ENCODE results near the gene NFAT5.

The NFAT5 gene

GRCh38 chr16:69672998-69673713, 107.4 kb downstream of the NFAT5 start:
- DNase-seq (ENCODE audit: low read depth, low spot score) = no peak
- Histone ChIP-seq H3K9me3 (ENCODE audit: insufficient read depth, low read length) (no peaks in the 10 kb centered on the region), H3K27me3 (ENCODE audit: insufficient read depth, insufficient read length) (no peaks in the 10 kb centered on the region), H3K36me3 (ENCODE audit: insufficient read depth, insufficient read length, low read length) (peaks cover 70% of the 10 kb centered on the region), H3K4me1 (ENCODE audit: insufficient read depth, insufficient read length) (no peaks in the 10 kb centered on the region), H3K9ac (ENCODE audit: insufficient read length, low read depth) (no peak overlapping the region), H3K4me3 (ENCODE audit: insufficient read length, low read depth) (no peak overlapping the region)
- TF ChIP-seq YY1 (IDR thresholded peaks at IDR 0.05; ENCODE audit: insufficient read depth, insufficient read length) = no peak

DNA sequence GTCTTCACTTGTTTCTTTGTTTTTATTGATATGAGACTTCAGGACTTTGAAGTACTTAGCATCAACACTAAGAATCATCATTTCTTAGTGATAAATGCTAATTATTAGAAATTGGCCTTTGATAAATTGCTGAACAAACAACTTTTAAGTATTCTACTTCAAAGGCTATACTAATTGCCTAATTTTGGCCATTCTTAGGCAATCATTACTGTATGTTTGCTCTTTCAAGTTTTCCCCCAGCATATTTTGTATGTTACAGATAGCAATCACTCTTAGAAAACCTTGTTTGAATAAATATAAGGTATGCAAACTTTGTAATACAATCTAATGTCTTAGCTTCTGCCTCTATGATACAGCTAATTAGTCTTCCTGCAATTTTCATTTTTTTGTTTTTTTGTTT, 114.6 kb downstream of the NFAT5 start:
- Histone ChIP-seq H3K27me3 (ENCODE audit: insufficient read depth, insufficient read length) (no peaks in the 10 kb centered on the region), H3K4me3 (ENCODE audit: insufficient read length, low read depth) (no peak overlapping the region), H3K9ac (ENCODE audit: insufficient read length, low read depth) (no peak overlapping the region), H3K36me3 (ENCODE audit: insufficient read depth, insufficient read length, low read length) (peaks cover 56% of the 10 kb centered on the region), H3K9me3 (ENCODE audit: insufficient read depth, low read length) (no peaks in the 10 kb centered on the region), H3K4me1 (ENCODE audit: insufficient read depth, insufficient read length) (no peaks in the 10 kb centered on the region)
- no peak for DNase-seq (ENCODE audit: low read depth, low spot score)
- TF ChIP-seq ZNF274 (IDR thresholded peaks at IDR 0.05; ENCODE audit: low read depth, low read length) (no peak), SUZ12 (IDR thresholded peaks at IDR 0.05; ENCODE audit: extremely low read depth, insufficient read depth, insufficient read length) (no peak), YY1 (IDR thresholded peaks at IDR 0.05; ENCODE audit: insufficient read depth, insufficient read length) (no peak)

- H3K36me3 ChIP-seq (ENCODE audit: insufficient read depth, insufficient read length, low read length) = peaks cover 40% of the 10 kb centered on the region
- TF ChIP-seq SUZ12 (IDR thresholded peaks at IDR 0.05; ENCODE audit: extremely low read depth, insufficient read depth, insufficient read length) (no peak), ZNF274 (IDR thresholded peaks at IDR 0.05; ENCODE audit: low read depth, low read length) (no peak), YY1 (IDR thresholded peaks at IDR 0.05; ENCODE audit: insufficient read depth, insufficient read length) (no peak)
- no peak overlapping the region for H3K9ac ChIP-seq (ENCODE audit: insufficient read length, low read depth)
- no peaks in the 10 kb centered on the region for H3K27me3 ChIP-seq (ENCODE audit: insufficient read depth, insufficient read length)
- no peak for DNase-seq (ENCODE audit: low read depth, low spot score)
- no peaks in the 10 kb centered on the region for H3K9me3 ChIP-seq (ENCODE audit: insufficient read depth, low read length)
- H3K4me3 ChIP-seq (ENCODE audit: insufficient read length, low read depth) = no peak overlapping the region
- no peaks in the 10 kb centered on the region for H3K4me1 ChIP-seq (ENCODE audit: insufficient read depth, insufficient read length)
These were observed 122.8 kb downstream of the NFAT5 start for GRCh38 chr16:69688589-69688988.

DNA sequence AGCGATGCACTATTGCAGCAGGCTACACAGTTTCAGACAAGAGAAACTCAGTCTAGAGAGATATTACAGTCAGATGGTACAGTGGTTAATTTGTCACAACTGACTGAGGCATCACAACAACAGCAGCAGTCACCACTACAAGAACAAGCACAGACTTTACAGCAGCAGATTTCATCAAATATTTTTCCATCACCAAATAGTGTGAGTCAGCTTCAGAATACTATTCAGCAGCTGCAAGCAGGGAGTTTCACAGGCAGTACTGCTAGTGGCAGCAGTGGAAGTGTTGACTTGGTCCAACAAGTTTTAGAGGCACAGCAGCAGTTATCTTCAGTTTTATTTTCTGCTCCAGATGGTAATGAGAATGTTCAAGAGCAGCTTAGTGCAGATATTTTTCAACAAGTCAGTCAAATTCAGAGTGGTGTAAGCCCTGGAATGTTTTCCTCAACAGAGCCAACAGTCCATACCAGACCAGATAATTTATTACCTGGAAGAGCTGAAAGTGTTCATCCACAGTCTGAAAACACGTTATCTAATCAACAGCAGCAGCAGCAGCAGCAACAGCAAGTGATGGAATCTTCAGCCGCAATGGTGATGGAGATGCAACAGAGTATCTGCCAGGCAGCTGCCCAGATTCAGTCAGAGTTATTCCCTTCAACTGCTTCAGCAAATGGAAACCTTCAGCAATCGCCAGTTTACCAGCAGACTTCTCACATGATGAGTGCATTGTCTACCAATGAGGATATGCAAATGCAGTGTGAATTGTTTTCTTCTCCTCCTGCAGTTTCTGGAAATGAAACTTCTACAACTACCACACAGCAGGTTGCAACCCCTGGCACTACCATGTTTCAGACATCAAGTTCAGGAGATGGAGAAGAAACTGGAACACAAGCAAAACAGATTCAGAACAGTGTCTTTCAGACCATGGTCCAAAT, 126.5 kb downstream of the NFAT5 start:
- peaks cover 66% of the 10 kb centered on the region for H3K36me3 ChIP-seq (ENCODE audit: insufficient read depth, insufficient read length, low read length)
- no peak for DNase-seq (ENCODE audit: low read depth, low spot score)

GRCh38 chr16:69693916-69694315, 128.2 kb downstream of the NFAT5 start:
- H3K27me3 ChIP-seq (ENCODE audit: insufficient read depth, insufficient read length) = no peaks in the 10 kb centered on the region
- no peaks in the 10 kb centered on the region for H3K4me1 ChIP-seq (ENCODE audit: insufficient read depth, insufficient read length)
- no peaks in the 10 kb centered on the region for H3K9me3 ChIP-seq (ENCODE audit: insufficient read depth, low read length)
- no peak overlapping the region for H3K9ac ChIP-seq (ENCODE audit: insufficient read length, low read depth)
- H3K36me3 ChIP-seq (ENCODE audit: insufficient read depth, insufficient read length, low read length) = peaks cover 69% of the 10 kb centered on the region
- TF ChIP-seq YY1 (IDR thresholded peaks at IDR 0.05; ENCODE audit: insufficient read depth, insufficient read length) (no peak), SUZ12 (IDR thresholded peaks at IDR 0.05; ENCODE audit: extremely low read depth, insufficient read depth, insufficient read length) (no peak), ZNF274 (IDR thresholded peaks at IDR 0.05; ENCODE audit: low read depth, low read length) (no peak)
- DNase-seq (ENCODE audit: low read depth, low spot score) = no peak
- H3K4me3 ChIP-seq (ENCODE audit: insufficient read length, low read depth) = no peak overlapping the region

More for the DNA sequence above, 126.5 kb downstream of the NFAT5 start:
- Histone ChIP-seq H3K4me3 (ENCODE audit: insufficient read length, low read depth) (no peak overlapping the region), H3K27me3 (ENCODE audit: insufficient read depth, insufficient read length) (no peaks in the 10 kb centered on the region), H3K4me1 (ENCODE audit: insufficient read depth, insufficient read length) (no peaks in the 10 kb centered on the region), H3K9ac (ENCODE audit: insufficient read length, low read depth) (no peak overlapping the region), H3K9me3 (ENCODE audit: insufficient read depth, low read length) (no peaks in the 10 kb centered on the region)
- TF ChIP-seq YY1 (IDR thresholded peaks at IDR 0.05; ENCODE audit: insufficient read depth, insufficient read length) (no peak), ZNF274 (IDR thresholded peaks at IDR 0.05; ENCODE audit: low read depth, low read length) (no peak), SUZ12 (IDR thresholded peaks at IDR 0.05; ENCODE audit: extremely low read depth, insufficient read depth, insufficient read length) (no peak)

- Histone ChIP-seq H3K27me3 (ENCODE audit: insufficient read depth, insufficient read length) (no peaks in the 10 kb centered on the region), H3K36me3 (ENCODE audit: insufficient read depth, insufficient read length, low read length) (peaks cover 40% of the 10 kb centered on the region), H3K4me3 (ENCODE audit: insufficient read length, low read depth) (no peak overlapping the region), H3K9ac (ENCODE audit: insufficient read length, low read depth) (no peak overlapping the region), H3K9me3 (ENCODE audit: insufficient read depth, low read length) (no peaks in the 10 kb centered on the region), H3K4me1 (ENCODE audit: insufficient read depth, insufficient read length) (no peaks in the 10 kb centered on the region)
- no peak for TF ChIP-seq ZNF274 (IDR thresholded peaks at IDR 0.05; ENCODE audit: low read depth, low read length)
- no peak for TF ChIP-seq SUZ12 (IDR thresholded peaks at IDR 0.05; ENCODE audit: extremely low read depth, insufficient read depth, insufficient read length)
- no peak for TF ChIP-seq YY1 (IDR thresholded peaks at IDR 0.05; ENCODE audit: insufficient read depth, insufficient read length)
- no peak for DNase-seq (ENCODE audit: low read depth, low spot score)
These were observed 132.6 kb downstream of the NFAT5 start for GRCh38 chr16:69698404-69698803.

GRCh38 chr16:69699915-69700314, 134.1 kb downstream of the NFAT5 start:
- peaks cover 30% of the 10 kb centered on the region for H3K36me3 ChIP-seq (ENCODE audit: insufficient read depth, insufficient read length, low read length)
- no peak for TF ChIP-seq ZNF274 (IDR thresholded peaks at IDR 0.05; ENCODE audit: low read depth, low read length)
- TF ChIP-seq YY1 (IDR thresholded peaks at IDR 0.05; ENCODE audit: insufficient read depth, insufficient read length) = no peak
- TF ChIP-seq SUZ12 (IDR thresholded peaks at IDR 0.05; ENCODE audit: extremely low read depth, insufficient read depth, insufficient read length) = no peak

More at GRCh38 chr16:69699915-69700314, 134.1 kb downstream of the NFAT5 start:
- H3K9me3 ChIP-seq (ENCODE audit: insufficient read depth, low read length) = no peaks in the 10 kb centered on the region
- no peak overlapping the region for H3K9ac ChIP-seq (ENCODE audit: insufficient read length, low read depth)
- no peaks in the 10 kb centered on the region for H3K27me3 ChIP-seq (ENCODE audit: insufficient read depth, insufficient read length)
- no peak for DNase-seq (ENCODE audit: low read depth, low spot score)
- H3K4me3 ChIP-seq (ENCODE audit: insufficient read length, low read depth) = no peak overlapping the region
- no peaks in the 10 kb centered on the region for H3K4me1 ChIP-seq (ENCODE audit: insufficient read depth, insufficient read length)

Measured in NT2/D1 (cell line).